ENCODE results near the gene ZKSCAN7.
"Not testable (repeated sequence)": the region's sequence is repeated elsewhere in the genome, so short reads cannot be mapped to it uniquely, and the experiment has no call there.

DNA sequence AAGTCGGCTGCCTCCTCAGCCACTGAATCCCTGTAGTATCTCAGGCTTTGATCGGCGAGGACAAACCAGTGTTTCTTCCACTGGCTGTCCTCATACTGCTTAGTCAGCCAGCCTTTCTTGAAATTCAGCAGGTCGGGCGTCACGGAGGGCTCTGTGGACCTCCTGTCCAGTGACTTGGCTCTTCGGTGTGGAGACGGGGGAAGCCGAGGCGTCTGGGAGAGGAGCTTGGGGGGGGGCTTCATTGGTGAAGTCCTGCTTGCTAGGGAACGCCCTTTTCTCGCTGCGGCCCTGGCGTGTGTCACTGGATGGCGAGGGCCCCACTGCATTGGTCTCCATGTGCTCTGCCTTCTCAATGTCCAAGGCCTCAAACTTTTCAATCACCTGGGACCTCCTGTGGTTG, 24.8 kb downstream of the ZKSCAN7 start:
- TF ChIP-seq POLR2AphosphoS5 (IDR thresholded peaks at IDR 0.05; ENCODE audit: low read depth), result not testable (repeated sequence)
- TF ChIP-seq, protein P1, sequence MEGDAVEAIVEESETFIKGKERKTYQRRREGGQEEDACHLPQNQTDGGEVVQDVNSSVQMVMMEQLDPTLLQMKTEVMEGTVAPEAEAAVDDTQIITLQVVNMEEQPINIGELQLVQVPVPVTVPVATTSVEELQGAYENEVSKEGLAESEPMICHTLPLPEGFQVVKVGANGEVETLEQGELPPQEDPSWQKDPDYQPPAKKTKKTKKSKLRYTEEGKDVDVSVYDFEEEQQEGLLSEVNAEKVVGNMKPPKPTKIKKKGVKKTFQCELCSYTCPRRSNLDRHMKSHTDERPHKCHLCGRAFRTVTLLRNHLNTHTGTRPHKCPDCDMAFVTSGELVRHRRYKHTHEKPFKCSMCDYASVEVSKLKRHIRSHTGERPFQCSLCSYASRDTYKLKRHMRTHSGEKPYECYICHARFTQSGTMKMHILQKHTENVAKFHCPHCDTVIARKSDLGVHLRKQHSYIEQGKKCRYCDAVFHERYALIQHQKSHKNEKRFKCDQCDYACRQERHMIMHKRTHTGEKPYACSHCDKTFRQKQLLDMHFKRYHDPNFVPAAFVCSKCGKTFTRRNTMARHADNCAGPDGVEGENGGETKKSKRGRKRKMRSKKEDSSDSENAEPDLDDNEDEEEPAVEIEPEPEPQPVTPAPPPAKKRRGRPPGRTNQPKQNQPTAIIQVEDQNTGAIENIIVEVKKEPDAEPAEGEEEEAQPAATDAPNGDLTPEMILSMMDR (IDR thresholded peaks at IDR 0.05; ENCODE audit: insufficient read depth, low read length), result not testable (repeated sequence)
- TF ChIP-seq, protein P2, sequence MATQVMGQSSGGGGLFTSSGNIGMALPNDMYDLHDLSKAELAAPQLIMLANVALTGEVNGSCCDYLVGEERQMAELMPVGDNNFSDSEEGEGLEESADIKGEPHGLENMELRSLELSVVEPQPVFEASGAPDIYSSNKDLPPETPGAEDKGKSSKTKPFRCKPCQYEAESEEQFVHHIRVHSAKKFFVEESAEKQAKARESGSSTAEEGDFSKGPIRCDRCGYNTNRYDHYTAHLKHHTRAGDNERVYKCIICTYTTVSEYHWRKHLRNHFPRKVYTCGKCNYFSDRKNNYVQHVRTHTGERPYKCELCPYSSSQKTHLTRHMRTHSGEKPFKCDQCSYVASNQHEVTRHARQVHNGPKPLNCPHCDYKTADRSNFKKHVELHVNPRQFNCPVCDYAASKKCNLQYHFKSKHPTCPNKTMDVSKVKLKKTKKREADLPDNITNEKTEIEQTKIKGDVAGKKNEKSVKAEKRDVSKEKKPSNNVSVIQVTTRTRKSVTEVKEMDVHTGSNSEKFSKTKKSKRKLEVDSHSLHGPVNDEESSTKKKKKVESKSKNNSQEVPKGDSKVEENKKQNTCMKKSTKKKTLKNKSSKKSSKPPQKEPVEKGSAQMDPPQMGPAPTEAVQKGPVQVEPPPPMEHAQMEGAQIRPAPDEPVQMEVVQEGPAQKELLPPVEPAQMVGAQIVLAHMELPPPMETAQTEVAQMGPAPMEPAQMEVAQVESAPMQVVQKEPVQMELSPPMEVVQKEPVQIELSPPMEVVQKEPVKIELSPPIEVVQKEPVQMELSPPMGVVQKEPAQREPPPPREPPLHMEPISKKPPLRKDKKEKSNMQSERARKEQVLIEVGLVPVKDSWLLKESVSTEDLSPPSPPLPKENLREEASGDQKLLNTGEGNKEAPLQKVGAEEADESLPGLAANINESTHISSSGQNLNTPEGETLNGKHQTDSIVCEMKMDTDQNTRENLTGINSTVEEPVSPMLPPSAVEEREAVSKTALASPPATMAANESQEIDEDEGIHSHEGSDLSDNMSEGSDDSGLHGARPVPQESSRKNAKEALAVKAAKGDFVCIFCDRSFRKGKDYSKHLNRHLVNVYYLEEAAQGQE (IDR thresholded peaks at IDR 0.05; ENCODE audit: insufficient replicate concordance, low read depth), result not testable (repeated sequence)

All from HL-60 (cell line).